BLaER1 treated with 17β-estradiol and CSF1 and Interleukin-3, amounts not matched to agents 10 nM and 100 nM (cell line): Measurements from ENCODE around the gene TMTC1.
"Not testable (repeated sequence)": the region's sequence is repeated elsewhere in the genome, so short reads cannot be mapped to it uniquely, and the experiment has no call there.

ENCODE experiments used
- H3K27ac ChIP-seq, 11 experiments: shearing (Covaris generic); formaldehyde crosslinking; 2 replicates each; pipeline ENCODE4 v1.8.1; 2022
- H3K27me3 ChIP-seq, 11 experiments: shearing (Covaris generic); formaldehyde crosslinking; 2 replicates each; pipeline ENCODE4 v1.8.1; 2022
- H3K36me3 ChIP-seq, 11 experiments: shearing (Covaris generic); formaldehyde crosslinking; 2 replicates each; pipeline ENCODE4 v1.8.1; 2022
- H3K4me1 ChIP-seq, 10 experiments: shearing (Covaris generic); formaldehyde crosslinking; 2 replicates each; pipeline ENCODE4 v1.8.1; 2022
- H3K4me2 ChIP-seq, 11 experiments: shearing (Covaris generic); formaldehyde crosslinking; 2 replicates each; pipeline ENCODE4 v1.8.1; 2022
- H3K4me3 ChIP-seq, 10 experiments: shearing (Covaris generic); formaldehyde crosslinking; 2 replicates each; pipeline ENCODE4 v1.8.1; 2022
- H3K9ac ChIP-seq, 11 experiments: shearing (Covaris generic); formaldehyde crosslinking; 2 replicates each; pipeline ENCODE4 v1.8.1; 2022
- H3K9me3 ChIP-seq, 11 experiments: shearing (Covaris generic); formaldehyde crosslinking; replicated peaks in 1 of 11; 2 replicates each; pipeline ENCODE4 v1.8.1; 2022
- H4K20me1 ChIP-seq, 11 experiments: shearing (Covaris generic); formaldehyde crosslinking; 2 replicates each; pipeline ENCODE4 v1.8.1; 2022
- Cebpa-rat ChIP-seq, 11 experiments: shearing (Covaris generic); IDR thresholded peaks; 2 replicates each; pipeline ENCODE4 v1.8.1; 2022

TMTC1 gene

DNA sequence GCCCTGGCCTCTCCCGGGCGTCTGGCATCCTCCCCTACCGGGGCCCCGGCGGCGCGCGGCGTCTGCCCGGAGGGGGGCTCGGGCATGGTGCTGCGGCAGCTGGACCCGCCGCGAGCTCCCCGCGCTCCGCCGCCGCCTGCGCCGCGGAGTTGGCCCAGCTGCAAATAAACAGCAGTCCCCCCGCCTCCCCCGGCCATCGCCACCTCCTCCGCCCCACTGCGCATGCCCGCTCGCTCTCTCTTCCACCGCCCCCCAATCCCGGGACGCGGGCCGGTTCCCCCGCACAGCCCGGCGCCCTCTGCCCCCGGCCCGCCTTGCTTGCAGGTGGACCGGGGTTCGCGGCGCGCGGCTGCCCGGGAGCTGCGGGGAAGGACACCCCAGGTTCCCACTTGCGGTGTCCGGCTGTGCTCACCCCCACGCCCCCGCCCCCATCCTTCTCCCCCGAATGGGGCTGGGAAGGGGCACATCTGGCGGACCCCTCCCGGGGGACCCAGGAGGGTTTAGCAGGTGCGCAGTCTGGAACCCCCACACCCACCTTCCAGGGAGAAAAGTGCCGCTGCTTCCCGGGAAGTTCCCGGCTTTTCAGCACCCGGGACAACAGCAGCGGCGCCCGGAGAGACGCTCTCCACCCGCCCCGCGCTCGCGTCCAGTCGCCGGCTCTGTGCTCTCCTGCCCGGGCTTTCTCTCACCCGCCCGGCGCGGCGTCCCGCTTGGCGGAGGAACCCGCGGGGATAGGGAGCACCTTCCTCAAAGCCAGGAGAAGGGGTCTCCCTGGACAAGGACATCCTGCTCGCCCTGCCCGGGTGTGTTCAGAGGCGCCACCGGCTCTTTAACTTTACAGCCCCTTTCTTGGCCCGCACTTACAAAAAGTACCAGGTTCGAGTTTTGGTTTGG is at the start of gene TMTC1:
Gene TMTC1 (minus strand): TSS at position 170 of the 894 bp plus-strand sequence. CDS start 191 bp downstream, outside the sequence.
- Histone ChIP-seq H4K20me1 (no peaks in the 10 kb centered on the region), H3K4me3 (no peak within 1 kb of the TSS), H3K27ac (peak within 1 kb of the TSS in 3 of 11 experiments; percentile 40 to 57 (median 42); a peak in 5 of 22 replicates), H3K4me2 (peak within 1 kb of the TSS in 3 of 11 experiments; percentile 47 to 62 (median 61); a peak in 6 of 22 replicates), H3K36me3 (no peaks in the 10 kb centered on the region), H3K27me3 (no peaks in the 10 kb centered on the region), H3K9ac (no peak within 1 kb of the TSS), H3K4me1 (peaks cover 0 to 19% (median 0%) of the 10 kb centered on the region in 10 experiments; a peak in 7 of 20 replicates), H3K9me3 (peaks cover 20 to 32% (median 29%) of the 10 kb centered on the region in 11 experiments)
- no peak for TF ChIP-seq Cebpa-rat (IDR thresholded peaks at IDR 0.05)

DNA sequence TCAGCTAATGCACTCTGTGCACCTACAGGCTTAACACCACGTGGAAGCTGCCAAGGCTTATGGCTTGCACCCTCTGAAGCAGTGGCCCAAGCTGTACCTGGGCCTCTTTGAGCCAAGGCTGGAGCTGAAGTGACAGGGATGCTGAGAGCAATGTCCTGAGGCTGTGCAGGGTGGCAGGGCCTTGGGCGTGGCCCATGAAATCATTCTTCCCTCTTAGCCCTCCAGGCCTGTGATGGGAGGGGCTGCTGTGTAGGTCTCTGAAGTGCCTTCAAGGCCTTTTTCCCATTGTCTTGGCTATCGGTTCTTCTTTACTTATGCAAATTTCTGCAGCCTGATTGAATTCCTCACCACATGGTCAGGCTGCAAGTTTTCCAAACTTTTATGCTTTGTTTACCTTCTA is 47.4 kb upstream of the TMTC1 start:
- Histone ChIP-seq H3K4me1 (peaks cover 0 to 6% (median 0%) of the 10 kb centered on the region in 10 experiments; a peak in 3 of 20 replicates), H3K4me2 (no peak overlapping the region), H3K9me3 (peaks cover 10 to 27% (median 20%) of the 10 kb centered on the region in 11 experiments; a peak in 20 of 22 replicates), H3K36me3 (no peaks in the 10 kb centered on the region), H3K9ac (no peak overlapping the region), H3K27ac (no peak overlapping the region), H4K20me1 (no peaks in the 10 kb centered on the region), H3K4me3 (no peak overlapping the region), H3K27me3 (no peaks in the 10 kb centered on the region)
- no peak for TF ChIP-seq Cebpa-rat (IDR thresholded peaks at IDR 0.05)

DNA sequence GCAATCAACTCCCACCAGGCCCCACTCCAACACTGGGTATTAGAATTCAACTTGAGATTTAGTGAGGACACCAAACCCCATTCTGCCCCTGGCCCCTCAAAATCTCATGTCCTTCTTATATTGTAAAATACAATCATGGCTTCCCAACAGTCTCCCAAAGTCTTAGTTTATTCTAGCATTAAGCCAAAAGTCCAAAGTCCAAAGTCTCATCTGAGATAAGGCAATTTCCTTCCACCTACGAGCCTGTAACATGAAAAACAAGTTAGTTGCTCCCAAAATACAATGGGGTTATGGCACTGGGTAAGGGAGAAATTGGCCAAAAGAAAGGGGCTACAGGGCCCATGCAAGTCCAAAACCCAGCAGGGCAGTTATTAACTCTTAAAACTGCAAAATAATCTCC is 46.6 kb upstream of the TMTC1 start:
- H3K4me1 ChIP-seq = peaks cover 0 to 10% (median 0%) of the 10 kb centered on the region in 10 experiments; a peak in 3 of 20 replicates
- H3K9ac ChIP-seq = no peak overlapping the region
- H3K27ac ChIP-seq = no peak overlapping the region
- H3K36me3 ChIP-seq = no peaks in the 10 kb centered on the region
- H4K20me1 ChIP-seq = no peaks in the 10 kb centered on the region
- no peak for TF ChIP-seq Cebpa-rat (IDR thresholded peaks at IDR 0.05)
- H3K27me3 ChIP-seq = no peaks in the 10 kb centered on the region
- H3K9me3 ChIP-seq = peaks cover 10 to 27% (median 20%) of the 10 kb centered on the region in 11 experiments; a peak in 20 of 22 replicates
- H3K4me3 ChIP-seq = no peak overlapping the region
- H3K4me2 ChIP-seq = no peak overlapping the region

- Histone ChIP-seq H3K4me2 (no peak overlapping the region), H3K4me1 (no peaks in the 10 kb centered on the region), H3K27me3 (no peaks in the 10 kb centered on the region), H3K36me3 (no peaks in the 10 kb centered on the region), H3K9ac (no peak overlapping the region), H3K27ac (no peak overlapping the region), H3K9me3 (0 out of 22 replicates have a peak, but pooled peaks cover 0 to 8% (median 0%) of the 10 kb centered on the region in 11 experiments), H3K4me3 (no peak overlapping the region), H4K20me1 (no peaks in the 10 kb centered on the region)
- TF ChIP-seq Cebpa-rat (IDR thresholded peaks at IDR 0.05) = no peak
Observed at GRCh38 chr12:29818916-29819623, 35.3 kb upstream of the TMTC1 start.

DNA sequence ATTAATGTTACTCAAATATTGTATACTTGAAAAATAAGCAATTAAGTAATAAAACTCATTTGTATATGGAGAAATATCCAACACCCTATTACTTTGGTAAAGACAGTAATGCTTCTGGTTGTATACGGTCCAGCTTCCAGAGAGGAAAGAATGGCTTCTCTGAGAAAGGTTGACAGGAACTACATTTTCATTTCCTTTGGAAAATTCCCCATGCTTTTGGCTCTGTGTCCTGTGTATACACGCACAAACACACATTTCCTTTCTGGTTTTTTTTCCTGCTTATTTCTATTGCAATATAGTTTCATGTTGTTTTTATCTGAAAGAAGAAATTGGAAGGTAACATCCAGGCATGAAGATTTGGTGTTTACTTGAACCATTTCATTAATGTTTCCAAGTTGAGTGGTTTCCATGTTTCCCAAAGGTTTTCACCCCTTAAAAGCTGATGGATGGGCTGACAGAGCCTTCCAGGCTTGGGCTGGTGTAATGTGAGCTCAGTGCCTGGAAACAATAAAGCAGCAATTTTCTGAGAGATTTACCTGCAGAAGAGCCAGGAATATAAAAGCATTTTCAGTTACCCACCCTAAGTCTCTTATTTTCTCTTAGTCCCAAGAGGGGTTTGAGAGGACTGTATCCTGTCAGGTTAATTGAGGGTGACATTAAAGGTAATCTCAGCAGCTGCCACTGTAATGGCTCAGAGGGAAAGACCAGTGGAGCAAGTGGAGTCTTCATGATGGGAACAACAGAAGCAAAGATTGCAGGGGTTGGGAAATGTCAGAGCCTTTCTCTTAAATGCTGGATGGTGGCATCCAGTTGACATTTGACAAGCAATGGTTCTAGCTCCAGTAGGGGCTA is 33.4 kb upstream of the TMTC1 start:
- Histone ChIP-seq H4K20me1 (no peaks in the 10 kb centered on the region), H3K9ac (no peak overlapping the region), H3K4me3 (no peak overlapping the region), H3K27ac (no peak overlapping the region), H3K4me1 (no peaks in the 10 kb centered on the region), H3K27me3 (no peaks in the 10 kb centered on the region), H3K4me2 (no peak overlapping the region), H3K9me3 (0 out of 22 replicates have a peak, but pooled peaks cover 0 to 8% (median 0%) of the 10 kb centered on the region in 11 experiments), H3K36me3 (no peaks in the 10 kb centered on the region)
- no peak for TF ChIP-seq Cebpa-rat (IDR thresholded peaks at IDR 0.05)

DNA sequence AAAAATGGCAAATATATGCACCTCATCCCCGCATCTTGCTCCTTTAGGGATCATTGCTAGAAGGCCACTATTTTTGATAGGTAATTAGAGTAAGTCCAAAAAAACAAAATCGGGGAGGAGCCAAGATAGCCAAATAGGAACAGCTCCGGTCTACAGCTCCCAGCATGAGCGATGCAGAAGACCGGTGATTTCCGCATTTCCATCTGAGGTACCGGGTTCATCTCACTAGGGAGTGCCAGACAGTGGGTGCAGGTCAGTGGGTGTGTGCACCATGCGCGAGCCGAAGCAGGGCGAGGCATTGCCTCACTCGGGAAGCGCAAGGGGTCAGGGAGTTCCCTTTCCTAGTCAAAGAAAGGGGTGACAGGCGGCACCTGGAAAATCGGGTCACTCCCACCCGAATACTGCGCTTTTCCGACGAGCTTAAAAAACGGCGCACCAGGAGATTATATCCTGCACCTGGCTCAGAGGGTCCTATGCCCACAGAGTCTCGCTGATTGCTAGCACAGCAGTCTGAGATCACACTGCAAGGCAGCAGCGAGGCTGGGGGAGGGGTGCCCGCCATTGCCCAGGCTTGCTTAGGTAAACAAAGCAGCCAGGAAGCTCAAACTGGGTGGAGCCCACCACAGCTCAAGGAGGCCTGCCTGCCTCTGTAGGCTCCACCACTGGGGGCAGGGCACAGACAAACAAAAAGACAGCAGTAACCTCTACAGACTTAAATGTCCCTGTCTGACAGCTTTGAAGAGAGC is 26.0 kb upstream of the TMTC1 start:
- not testable (repeated sequence) for H3K4me1 ChIP-seq, H4K20me1 ChIP-seq, H3K36me3 ChIP-seq, H3K9me3 ChIP-seq, H3K4me3 ChIP-seq, H3K27me3 ChIP-seq, H3K27ac ChIP-seq, H3K4me2 ChIP-seq, H3K9ac ChIP-seq

DNA sequence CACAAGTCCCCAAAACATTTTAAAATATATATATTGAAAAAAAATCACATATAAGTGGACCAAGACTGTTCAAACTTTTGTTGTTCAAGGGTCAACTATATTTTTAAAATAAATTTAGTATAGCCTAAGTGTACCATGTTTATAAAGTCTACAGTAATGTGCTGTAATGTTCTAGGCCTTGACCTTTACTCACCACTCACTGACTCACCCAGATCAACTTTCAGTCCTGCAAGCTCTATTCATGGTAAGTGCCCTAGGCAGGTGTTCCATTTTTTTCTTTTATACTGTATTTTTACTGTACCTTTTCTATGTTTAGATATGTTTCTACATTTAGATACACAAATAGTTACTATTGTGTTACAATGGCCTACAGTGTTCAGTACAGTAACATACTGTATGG is 23.4 kb upstream of the TMTC1 start:
- Histone ChIP-seq H3K27me3 (no peaks in the 10 kb centered on the region), H3K36me3 (no peaks in the 10 kb centered on the region), H3K4me1 (peaks cover 0 to 5% (median 0%) of the 10 kb centered on the region in 10 experiments; a peak in 1 of 20 replicates), H3K4me2 (no peak overlapping the region), H3K9me3 (no peaks in the 10 kb centered on the region; a peak in 1 of 22 replicates), H3K4me3 (no peak overlapping the region), H4K20me1 (no peaks in the 10 kb centered on the region), H3K9ac (no peak overlapping the region), H3K27ac (no peak overlapping the region)
- no peak for TF ChIP-seq Cebpa-rat (IDR thresholded peaks at IDR 0.05)

DNA sequence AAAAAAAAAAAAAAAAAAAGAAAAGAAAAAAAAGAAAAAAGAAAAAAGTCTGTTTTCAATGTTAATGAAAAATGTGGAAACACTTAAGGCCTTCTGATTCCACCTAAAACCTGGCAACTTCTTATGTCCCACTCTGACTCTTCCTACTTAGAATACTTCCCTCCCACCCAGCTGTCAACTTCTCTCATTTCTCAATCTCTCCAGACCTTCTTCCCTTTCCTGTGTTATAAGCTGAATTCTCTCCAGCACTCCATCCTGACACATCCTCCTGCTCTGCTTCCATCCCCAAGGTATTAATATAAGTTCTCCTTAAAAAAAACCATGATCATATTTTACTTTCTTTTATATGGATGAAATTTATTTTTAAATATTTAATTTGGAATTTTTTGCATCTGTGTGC is 20.3 kb upstream of the TMTC1 start:
- H3K9ac ChIP-seq = no peak overlapping the region
- no peak overlapping the region for H3K4me3 ChIP-seq
- H3K9me3 ChIP-seq = peaks cover 0 to 4% (median 0%) of the 10 kb centered on the region in 11 experiments; a peak in 1 of 22 replicates
- no peak overlapping the region for H3K4me2 ChIP-seq
- no peaks in the 10 kb centered on the region for H3K36me3 ChIP-seq
- no peak for TF ChIP-seq Cebpa-rat (IDR thresholded peaks at IDR 0.05)
- H3K27me3 ChIP-seq = no peaks in the 10 kb centered on the region
- H3K4me1 ChIP-seq = peaks cover 0 to 5% (median 0%) of the 10 kb centered on the region in 10 experiments; a peak in 2 of 20 replicates
- H4K20me1 ChIP-seq = no peaks in the 10 kb centered on the region
- no peak overlapping the region for H3K27ac ChIP-seq
